CD14-positive monocyte (primary cell): ENCODE data around the gene CENPB. TPM values are rescaled to one million over a fixed set of nuclear protein-coding genes. Genes with fewer than 3 reads are reported as not detected.
A peak's percentile ranks its signal among the peaks of the same experiment; 100 is the strongest.

Experiments used
- DNase-seq, 3 donors: peaks; one replicate each; pipeline ENCODE4 v3.0.0-alpha.2; 2011 to 2022
- H2AFZ ChIP-seq: 2 replicates; pipeline ENCODE4 v1.6.0; 2012; ENCODE audit warnings: mild to moderate bottlenecking, low read depth, low read length, inconsistent platforms; ENCODE audit not compliant: insufficient read depth, poor library complexity, severe bottlenecking
- H3K27ac ChIP-seq, 2 donors: 1 replicate in 1 of 2; 2 replicates in 1 of 2; pipeline ENCODE4 v1.5.1; 2012 to 2013; ENCODE audit warnings: low read length in 2 of 2, control low read depth in 1 of 2, inconsistent platforms in 1 of 2, low read depth in 1 of 2, mild to moderate bottlenecking in 1 of 2
- H3K27me3 ChIP-seq, 2 donors: one replicate each; pipeline versions ENCODE4 v1.6.0 to v1.6.1; 2011 to 2013; ENCODE audit warnings: low read length in 2 of 2; ENCODE audit not compliant: control insufficient read depth in 2 of 2, insufficient read depth in 2 of 2
- H3K36me3 ChIP-seq, 2 donors: replicated peaks in 1 of 2; 1 replicate in 1 of 2; 2 replicates in 1 of 2; pipeline versions ENCODE4 v1.5.1 to v1.6.1; 2012 to 2013; ENCODE audit warnings: low read length in 2 of 2, control low read depth in 1 of 2, inconsistent platforms in 1 of 2, mild to moderate bottlenecking in 1 of 2; ENCODE audit not compliant: insufficient read depth in 2 of 2, control insufficient read depth in 1 of 2
- H3K4me1 ChIP-seq, 2 donors: 1 replicate in 1 of 2; 2 replicates in 1 of 2; pipeline versions ENCODE4 v1.5.1 to v1.6.1; 2012 to 2013; ENCODE audit warnings: low read length in 2 of 2, control low read depth in 1 of 2, inconsistent platforms in 1 of 2, mild to moderate bottlenecking in 1 of 2, moderate library complexity in 1 of 2; ENCODE audit not compliant: insufficient read depth in 2 of 2, control insufficient read depth in 1 of 2
- H3K4me2 ChIP-seq: replicated peaks from 2 replicates; pipeline ENCODE3; 2012; ENCODE audit warnings: low read length, moderate library complexity, mild to moderate bottlenecking; ENCODE audit not compliant: poor library complexity, severe bottlenecking; ENCODE audit errors: extremely low read depth
- H3K4me3 ChIP-seq, 3 experiments: fragments of 200-600 bp in 1 of 3; sonication (generic) in 1 of 3; replicated peaks in 1 of 3; 1 replicate in 2 of 3; 2 replicates in 1 of 3; pipeline ENCODE4 v1.5.1; 2011 to 2013; ENCODE audit warnings: low read length in 3 of 3, mild to moderate bottlenecking in 3 of 3, control low read depth in 2 of 3, low read depth in 2 of 3, inconsistent platforms in 1 of 3, moderate library complexity in 1 of 3
- H3K79me2 ChIP-seq: 2 replicates; pipeline ENCODE4 v1.6.0; 2012; ENCODE audit warnings: mild to moderate bottlenecking, control low read depth, inconsistent platforms, low read length, moderate library complexity; ENCODE audit not compliant: insufficient read depth
- H3K9ac ChIP-seq: 2 replicates; pipeline ENCODE4 v1.6.0; 2017; ENCODE audit warnings: low read length, mild to moderate bottlenecking; ENCODE audit not compliant: insufficient read depth, poor library complexity, severe bottlenecking
- H3K9me3 ChIP-seq, 2 donors: replicated peaks in 1 of 2; 1 replicate in 1 of 2; 2 replicates in 1 of 2; pipeline versions ENCODE4 v1.5.1 to v1.6.1; 2012 to 2013; ENCODE audit warnings: low read length in 2 of 2, control low read depth in 1 of 2; ENCODE audit not compliant: control insufficient read depth in 1 of 2, insufficient read depth in 1 of 2
- H4K20me1 ChIP-seq: 2 replicates; pipeline ENCODE4 v1.6.0; 2012; ENCODE audit warnings: mild to moderate bottlenecking, low read length, control low read depth, moderate library complexity; ENCODE audit not compliant: insufficient read depth
- H3K27ac Mint-ChIP-seq, 7 donors: one replicate each; pipeline ENCODE4 v1.8.0; 2020; ENCODE audit warnings: mild to moderate bottlenecking in 7 of 7, mixed read lengths in 7 of 7, moderate library complexity in 6 of 7, inconsistent platforms in 2 of 7
- H3K27me3 Mint-ChIP-seq, 3 donors: one replicate each; pipeline ENCODE4 v1.8.0; 2021 to 2022; ENCODE audit warnings: low read depth in 3 of 3, mild to moderate bottlenecking in 3 of 3, mixed read lengths in 3 of 3, moderate library complexity in 3 of 3, inconsistent platforms in 1 of 3
- H3K36me3 Mint-ChIP-seq, 2 donors: one replicate each; pipeline ENCODE4 v1.8.0; 2020; ENCODE audit warnings: mixed read lengths in 2 of 2, inconsistent platforms in 1 of 2, mild to moderate bottlenecking in 1 of 2
- H3K4me1 Mint-ChIP-seq: one replicate; pipeline ENCODE4 v1.8.0; 2020; ENCODE audit warnings: mild to moderate bottlenecking, mixed read lengths
- H3K4me3 Mint-ChIP-seq, 2 donors: one replicate each; pipeline ENCODE4 v1.8.0; 2020; ENCODE audit warnings: mild to moderate bottlenecking in 2 of 2, mixed read lengths in 2 of 2, moderate library complexity in 1 of 2
- H3K9me3 Mint-ChIP-seq, 7 donors: one replicate each; pipeline ENCODE4 v1.8.0; 2020 to 2022; ENCODE audit warnings: mixed read lengths in 7 of 7, mild to moderate bottlenecking in 6 of 7, moderate library complexity in 6 of 7, inconsistent platforms in 2 of 7
- WGBS: methylation state at CpG from one replicate; pipeline ENCODE4 v1.1.5; 2013; ENCODE audit warnings: missing lambda C conversion rate; ENCODE audit not compliant: insufficient coverage; 5-methylcytosine and 5-hydroxymethylcytosine counted together
- intact Hi-C, 2 donors: fragments of 100-400 bp; cut with micrococcal nuclease; formaldehyde crosslinking; loops; one replicate each; pipeline versions ENCODE4 v1.15.0 to v1.15.1; 2023
- polyA plus RNA-seq, 3 donors: library from polyadenylated mRNA; depleted of rRNA in 1 of 3; unstranded in 2 of 3; stranded (reverse) in 1 of 3; fragments of 300-500 nt in 2 of 3; fragments of >200 nt in 1 of 3; fragmentation: Illumina TruSeq in 2 of 3; gene quantifications; 1 replicate in 2 of 3; 2 replicates in 1 of 3; pipeline ENCODE4 v1.2.3, GENCODE V29; 2012 to 2021
- TF ChIP-seq, protein P1 (sequence below): fragments of 200-600 bp; IDR thresholded peaks from one replicate; pipeline ENCODE4 v1.8.0; 2022; ENCODE audit warnings: antibody characterized with exemption, mild to moderate bottlenecking

The CENPB gene
- polyA plus RNA-seq, 3 donors: 1.1 to 18.9 (median 1.4) TPM

- WGBS: 71% methylated on average over 1 of the region's 4 CpGs
- Histone ChIP-seq H3K27ac (no peak overlapping the region), H3K36me3 (no peaks in the 10 kb centered on the region), H3K9ac (no peak overlapping the region), H3K27me3 (peaks cover 17 to 23% of the 10 kb centered on the region in 2 donors), H3K4me1 (peaks cover 19 to 21% of the 10 kb centered on the region in 2 donors), H3K79me2 (no peaks in the 10 kb centered on the region), H3K4me2 (no peak overlapping the region), H4K20me1 (no peaks in the 10 kb centered on the region), H3K9me3 (peaks cover 10 to 14% of the 10 kb centered on the region in 2 donors), H2AFZ (no peak overlapping the region), H3K4me3 (no peak overlapping the region)
- Mint-ChIP-seq H3K27ac (no peak overlapping the region), H3K9me3 (peaks cover 0 to 19% (median 8%) of the 10 kb centered on the region in 7 donors), H3K4me1 (peaks cover 33% of the 10 kb centered on the region), H3K27me3 (peaks cover 26 to 34% (median 28%) of the 10 kb centered on the region in 3 donors), H3K4me3 (no peak overlapping the region), H3K36me3 (peaks cover 3% of the 10 kb centered on the region in 2 donors)
- TF ChIP-seq, protein P1, sequence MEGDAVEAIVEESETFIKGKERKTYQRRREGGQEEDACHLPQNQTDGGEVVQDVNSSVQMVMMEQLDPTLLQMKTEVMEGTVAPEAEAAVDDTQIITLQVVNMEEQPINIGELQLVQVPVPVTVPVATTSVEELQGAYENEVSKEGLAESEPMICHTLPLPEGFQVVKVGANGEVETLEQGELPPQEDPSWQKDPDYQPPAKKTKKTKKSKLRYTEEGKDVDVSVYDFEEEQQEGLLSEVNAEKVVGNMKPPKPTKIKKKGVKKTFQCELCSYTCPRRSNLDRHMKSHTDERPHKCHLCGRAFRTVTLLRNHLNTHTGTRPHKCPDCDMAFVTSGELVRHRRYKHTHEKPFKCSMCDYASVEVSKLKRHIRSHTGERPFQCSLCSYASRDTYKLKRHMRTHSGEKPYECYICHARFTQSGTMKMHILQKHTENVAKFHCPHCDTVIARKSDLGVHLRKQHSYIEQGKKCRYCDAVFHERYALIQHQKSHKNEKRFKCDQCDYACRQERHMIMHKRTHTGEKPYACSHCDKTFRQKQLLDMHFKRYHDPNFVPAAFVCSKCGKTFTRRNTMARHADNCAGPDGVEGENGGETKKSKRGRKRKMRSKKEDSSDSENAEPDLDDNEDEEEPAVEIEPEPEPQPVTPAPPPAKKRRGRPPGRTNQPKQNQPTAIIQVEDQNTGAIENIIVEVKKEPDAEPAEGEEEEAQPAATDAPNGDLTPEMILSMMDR: no peak
- peak in 1 of 3 donors; percentile 18 for DNase-seq
- intact Hi-C loops: no loop called here
Observed at GRCh38 chr20:3775457-3776108, 11.0 kb downstream of the CENPB start.

- H3K4me3 Mint-ChIP-seq: no peak overlapping the region
- H3K9me3 Mint-ChIP-seq: peaks cover 0 to 13% (median 6%) of the 10 kb centered on the region in 7 donors
- 58% methylated on average over 2 of the region's 7 CpGs for WGBS
Observed at GRCh38 chr20:3771552-3772058, 14.9 kb downstream of the CENPB start.

More at GRCh38 chr20:3771552-3772058, 14.9 kb downstream of the CENPB start:
- Mint-ChIP-seq H3K27ac (no peak overlapping the region), H3K27me3 (peaks cover 0 to 2% (median 0%) of the 10 kb centered on the region in 3 donors), H3K4me1 (peaks cover 27% of the 10 kb centered on the region), H3K36me3 (no peaks in the 10 kb centered on the region)
- Histone ChIP-seq H3K4me1 (peaks cover 22 to 27% of the 10 kb centered on the region in 2 donors), H3K9me3 (peaks cover 0 to 11% of the 10 kb centered on the region in 2 donors), H3K79me2 (peaks cover 11% of the 10 kb centered on the region), H2AFZ (no peak overlapping the region), H3K4me2 (no peak overlapping the region), H3K36me3 (no peaks in the 10 kb centered on the region), H4K20me1 (peaks cover 2% of the 10 kb centered on the region), H3K27me3 (no peaks in the 10 kb centered on the region), H3K4me3 (no peak overlapping the region), H3K9ac (no peak overlapping the region), H3K27ac (no peak overlapping the region)
- TF ChIP-seq, protein P1: no peak
- no peak for DNase-seq
- intact Hi-C loops: no loop called here
